ENCODE data around the gene RWDD1. TPM values are rescaled to one million over a fixed set of nuclear protein-coding genes. Genes with fewer than 3 reads are reported as not detected.
A peak's percentile ranks its signal among the peaks of the same experiment; 100 is the strongest.

RWDD1 gene
- total and polyA plus RNA-seq, 2 donors, result 37.1 to 62.1 TPM

DNA sequence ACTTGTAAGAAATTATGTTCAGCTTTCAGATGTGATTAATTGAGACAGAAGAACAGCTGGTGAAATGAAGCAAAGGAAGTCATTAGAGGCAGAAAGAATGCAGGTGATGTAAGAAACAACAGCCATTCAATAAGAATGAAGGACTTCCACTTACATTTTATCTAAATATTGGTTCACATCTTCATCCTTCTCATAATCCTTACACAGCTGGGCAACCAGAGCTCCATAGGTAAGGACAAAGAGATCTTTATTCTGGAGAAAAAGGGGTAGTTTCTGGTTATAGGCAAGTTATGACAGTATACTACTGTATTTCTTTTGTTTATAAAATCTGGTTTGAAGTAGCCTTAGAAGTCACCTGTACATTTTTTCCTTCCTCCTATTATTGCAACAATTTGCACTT lies 28.2 kb upstream of the RWDD1 start:
- Histone ChIP-seq H3K27ac (ENCODE audit: low read depth) (no peak overlapping the region), H3K36me3 (ENCODE audit: insufficient read depth) (no peaks in the 10 kb centered on the region), H3K4me1 (ENCODE audit: insufficient read depth) (no peaks in the 10 kb centered on the region), H3K4me3 (ENCODE audit: low read depth, low read length) (no peak overlapping the region)
- DNase-seq (ENCODE audit: extremely low spot score), result no peak

GRCh38 chr6:116545651-116546050 lies 25.7 kb upstream of the RWDD1 start, which contains the start of gene TRAPPC3L:
TRAPPC3L (minus strand) TSS chr6:116545684; CDS start chr6:116545514, 170 bp downstream.
- no peaks in the 10 kb centered on the region for H3K36me3 ChIP-seq (ENCODE audit: insufficient read depth)
- DNase-seq (ENCODE audit: extremely low spot score), result no peak
- H3K4me1 ChIP-seq (ENCODE audit: insufficient read depth), result no peaks in the 10 kb centered on the region
- no peak within 1 kb of the TSS for H3K4me3 ChIP-seq (ENCODE audit: low read depth, low read length)
- WGBS, result 34% methylated on average over 4 of the region's 4 CpGs
- H3K27ac ChIP-seq (ENCODE audit: low read depth), result no peak within 1 kb of the TSS

GRCh38 chr6:116547358-116547757 lies 23.9 kb upstream of the RWDD1 start:
- Histone ChIP-seq H3K27ac (ENCODE audit: low read depth) (no peak overlapping the region), H3K4me1 (ENCODE audit: insufficient read depth) (no peaks in the 10 kb centered on the region), H3K36me3 (ENCODE audit: insufficient read depth) (no peaks in the 10 kb centered on the region), H3K4me3 (ENCODE audit: low read depth, low read length) (no peak overlapping the region)
- WGBS, result 82% methylated on average over 6 of the region's 6 CpGs
- no peak for DNase-seq (ENCODE audit: extremely low spot score)

DNA sequence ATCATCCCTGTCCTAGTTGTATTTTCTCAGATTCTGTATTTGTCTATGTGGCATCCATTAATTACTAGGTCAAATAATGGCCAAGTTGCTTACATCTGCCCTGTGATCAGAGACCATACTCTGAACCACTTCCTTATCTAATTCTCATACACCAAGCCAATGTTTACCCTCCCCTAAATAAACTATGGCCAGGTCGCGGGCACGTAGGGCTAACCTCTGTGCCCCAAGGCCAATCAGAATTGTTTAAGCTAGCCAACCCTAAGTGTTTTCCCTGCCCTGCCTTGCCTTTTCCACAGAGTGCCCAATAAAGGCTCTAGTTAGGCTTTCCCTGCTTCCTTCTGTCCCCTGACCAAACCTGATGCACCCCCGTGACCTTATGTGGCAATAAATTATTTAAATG lies 20.5 kb upstream of the RWDD1 start:
- no peak for DNase-seq (ENCODE audit: extremely low spot score)
- WGBS, result 48% methylated on average over 4 of the region's 4 CpGs

DNA sequence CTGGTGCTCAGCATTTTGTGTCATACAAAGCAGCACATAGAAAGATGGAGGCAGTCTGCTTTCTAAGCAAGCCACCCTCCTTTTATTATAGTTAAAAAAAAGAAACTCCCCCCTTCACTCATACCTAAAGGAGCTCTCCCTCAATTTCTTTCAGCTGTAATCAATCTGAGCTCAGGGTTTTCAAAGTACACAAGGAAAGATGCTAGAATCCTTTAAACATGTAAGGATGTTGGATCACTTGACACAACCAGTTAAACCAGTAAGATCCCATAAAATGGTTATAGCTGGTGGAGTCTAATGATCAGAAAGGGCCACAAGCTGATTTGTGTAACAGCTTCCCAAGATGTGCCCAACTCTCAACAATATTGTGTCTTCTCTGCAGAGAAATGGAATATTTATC lies 17.9 kb upstream of the RWDD1 start, which contains the start of gene CALHM4:
Gene CALHM4, plus strand, starts transcription at position 301 of the 400 bp plus-strand sequence. Its CDS starts 43 bp downstream, at position 344.
- no peak within 1 kb of the TSS for H3K27ac ChIP-seq (ENCODE audit: low read depth)
- H3K4me1 ChIP-seq (ENCODE audit: insufficient read depth), result no peaks in the 10 kb centered on the region
- DNase-seq (ENCODE audit: extremely low spot score), result no peak
- no peak within 1 kb of the TSS for H3K4me3 ChIP-seq (ENCODE audit: low read depth, low read length)
- no peaks in the 10 kb centered on the region for H3K36me3 ChIP-seq (ENCODE audit: insufficient read depth)

More for the DNA sequence above, 20.5 kb upstream of the RWDD1 start:
- no peak overlapping the region for H3K4me3 ChIP-seq (ENCODE audit: low read depth, low read length)
- H3K36me3 ChIP-seq (ENCODE audit: insufficient read depth), result no peaks in the 10 kb centered on the region
- no peaks in the 10 kb centered on the region for H3K4me1 ChIP-seq (ENCODE audit: insufficient read depth)
- H3K27ac ChIP-seq (ENCODE audit: low read depth), result no peak overlapping the region

DNA sequence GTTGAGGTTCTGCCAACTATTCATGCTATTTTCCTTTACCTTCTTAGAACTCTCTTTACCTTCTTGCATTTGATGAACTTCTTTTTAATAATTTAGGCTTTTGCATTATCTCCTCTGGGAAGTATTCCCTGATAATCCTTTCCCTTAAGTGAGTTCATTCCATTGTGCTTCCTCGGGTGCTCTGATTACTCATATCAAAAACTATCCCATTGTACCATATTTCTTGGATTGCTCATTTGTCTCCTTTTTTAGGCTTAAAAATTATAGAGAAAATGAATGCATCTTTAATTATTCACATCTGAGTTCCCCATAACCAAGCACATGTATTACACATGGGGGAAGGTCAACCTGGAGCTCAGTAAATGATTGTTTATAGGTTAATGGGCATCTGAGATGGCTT lies 15.2 kb upstream of the RWDD1 start:
- 61% methylated on average over 1 of the region's 1 CpG for WGBS
- no peak for DNase-seq (ENCODE audit: extremely low spot score)
- Histone ChIP-seq H3K4me3 (ENCODE audit: low read depth, low read length) (no peak overlapping the region), H3K36me3 (ENCODE audit: insufficient read depth) (no peaks in the 10 kb centered on the region), H3K4me1 (ENCODE audit: insufficient read depth) (no peaks in the 10 kb centered on the region), H3K27ac (ENCODE audit: low read depth) (no peak overlapping the region)

DNA sequence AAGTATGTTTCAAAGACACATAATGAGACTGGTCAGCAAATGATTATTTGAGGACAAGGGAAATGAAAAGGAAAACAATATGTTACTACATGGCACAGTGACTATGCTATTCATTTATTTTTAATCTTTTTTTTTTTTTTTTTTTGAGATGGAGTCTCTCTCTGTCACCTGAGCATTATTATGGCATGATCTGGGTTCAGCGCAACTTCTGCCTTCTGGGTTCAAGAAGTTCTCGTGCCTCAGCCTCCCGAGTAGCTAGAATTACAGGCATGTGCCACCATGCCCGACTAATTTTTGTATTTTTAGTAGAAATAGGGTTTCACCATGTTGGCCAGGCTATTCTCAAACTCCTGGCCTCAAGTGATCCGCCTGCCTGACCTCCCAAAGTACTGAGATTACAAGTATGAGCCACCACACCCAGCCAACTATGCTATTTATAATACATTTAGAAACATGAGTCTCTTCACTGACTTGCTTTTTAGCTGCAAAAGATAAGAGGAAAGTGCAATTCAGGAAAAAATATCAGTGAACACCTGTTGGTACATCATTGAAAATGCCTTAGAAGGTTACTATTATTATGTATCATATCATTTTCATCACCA lies 14.4 kb upstream of the RWDD1 start:
- H3K36me3 ChIP-seq (ENCODE audit: insufficient read depth), result no peaks in the 10 kb centered on the region
- no peak overlapping the region for H3K27ac ChIP-seq (ENCODE audit: low read depth)
- whole genome bisulfite sequencing, result 88% methylated on average over 5 of the region's 5 CpGs
- H3K4me1 ChIP-seq (ENCODE audit: insufficient read depth), result no peaks in the 10 kb centered on the region
- no peak for DNase-seq (ENCODE audit: extremely low spot score)
- no peak overlapping the region for H3K4me3 ChIP-seq (ENCODE audit: low read depth, low read length)

DNA sequence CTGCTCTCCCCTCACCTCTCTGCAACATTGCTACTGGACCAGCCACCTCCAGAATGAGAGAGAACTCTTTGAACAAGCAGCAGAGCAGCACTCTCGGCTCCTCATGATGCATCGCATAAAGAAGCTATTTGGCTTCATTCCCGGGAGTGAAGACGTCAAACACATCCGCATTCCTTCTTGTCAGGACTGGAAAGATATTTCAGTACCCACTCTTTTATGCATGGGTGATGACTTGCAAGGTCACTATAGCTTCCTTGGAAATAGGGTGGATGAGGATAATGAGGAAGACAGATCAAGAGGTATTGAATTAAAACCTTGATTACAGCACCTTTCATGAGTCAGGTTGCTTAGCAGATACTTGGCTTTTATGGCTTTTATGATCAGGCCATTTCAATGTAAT lies 13.4 kb upstream of the RWDD1 start:
- Histone ChIP-seq H3K36me3 (ENCODE audit: insufficient read depth) (no peaks in the 10 kb centered on the region), H3K4me1 (ENCODE audit: insufficient read depth) (no peaks in the 10 kb centered on the region), H3K27ac (ENCODE audit: low read depth) (no peak overlapping the region), H3K4me3 (ENCODE audit: low read depth, low read length) (no peak overlapping the region)
- peak; percentile 43 for DNase-seq (ENCODE audit: extremely low spot score)
- 11% methylated on average over 5 of the region's 5 CpGs for WGBS

DNA sequence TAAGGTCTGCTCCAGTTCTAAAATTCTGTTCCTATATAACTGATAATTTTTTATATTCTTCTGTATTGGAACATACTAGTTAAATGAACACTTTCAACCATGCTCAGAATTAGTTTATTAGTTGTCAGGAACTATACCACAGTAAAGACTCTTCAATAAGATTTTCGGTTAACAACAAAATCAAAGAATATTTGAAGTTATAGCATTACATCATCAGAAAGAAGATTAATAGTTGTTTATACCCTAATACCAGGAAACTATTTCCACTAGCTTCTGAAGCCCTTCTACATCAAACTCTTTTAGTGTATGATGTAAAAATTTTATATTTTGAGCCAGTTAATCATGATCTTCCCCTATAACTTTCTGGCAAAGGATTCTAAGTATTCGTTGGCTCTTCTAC lies 11.2 kb upstream of the RWDD1 start:
- 50% methylated on average over 2 of the region's 2 CpGs for WGBS
- H3K4me3 ChIP-seq (ENCODE audit: low read depth, low read length), result no peak overlapping the region
- peaks cover 2% of the 10 kb centered on the region for H3K4me1 ChIP-seq (ENCODE audit: insufficient read depth)
- no peak overlapping the region for H3K27ac ChIP-seq (ENCODE audit: low read depth)
- no peaks in the 10 kb centered on the region for H3K36me3 ChIP-seq (ENCODE audit: insufficient read depth)
- DNase-seq (ENCODE audit: extremely low spot score), result no peak

DNA sequence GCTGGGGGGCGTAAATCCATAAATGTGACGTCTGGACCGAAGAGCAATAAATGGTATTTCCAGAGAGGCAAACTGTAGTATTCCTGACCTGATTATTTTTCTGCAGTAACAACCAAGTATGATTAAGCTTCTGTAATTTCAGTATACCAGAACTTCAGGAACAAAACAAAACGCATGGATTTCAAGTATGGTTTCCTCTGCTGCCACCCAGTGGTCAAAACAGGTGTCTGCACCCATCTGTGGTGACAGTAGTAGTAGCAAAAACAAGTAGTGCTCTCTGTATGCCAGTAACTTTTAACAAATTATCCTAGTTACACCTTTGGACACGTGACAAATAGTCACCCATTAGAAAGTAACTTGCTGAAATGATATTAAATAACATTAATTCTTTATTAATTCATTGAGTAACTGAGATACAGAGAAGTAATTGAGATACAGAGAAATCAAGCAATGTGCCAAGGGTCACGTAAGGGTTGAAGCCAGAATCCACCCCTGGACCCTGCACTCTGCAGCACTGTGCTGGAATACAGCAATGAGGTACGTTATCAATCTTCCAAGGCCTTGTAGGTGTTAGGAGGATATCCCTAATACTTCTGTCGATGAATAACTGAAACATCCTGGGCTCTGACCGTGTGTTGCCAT lies 9.8 kb upstream of the RWDD1 start:
- Histone ChIP-seq H3K27ac (ENCODE audit: low read depth) (no peak overlapping the region), H3K4me1 (ENCODE audit: insufficient read depth) (peaks cover 2% of the 10 kb centered on the region), H3K4me3 (ENCODE audit: low read depth, low read length) (no peak overlapping the region), H3K36me3 (ENCODE audit: insufficient read depth) (no peaks in the 10 kb centered on the region)
- WGBS, result 39% methylated on average over 9 of the region's 9 CpGs
- peak; percentile 52 for DNase-seq (ENCODE audit: extremely low spot score)

- Histone ChIP-seq H3K36me3 (ENCODE audit: insufficient read depth) (no peaks in the 10 kb centered on the region), H3K4me1 (ENCODE audit: insufficient read depth) (peaks cover 2% of the 10 kb centered on the region), H3K4me3 (ENCODE audit: low read depth, low read length) (no peak overlapping the region), H3K27ac (ENCODE audit: low read depth) (no peak overlapping the region)
- WGBS, result 87% methylated on average over 4 of the region's 4 CpGs
- DNase-seq (ENCODE audit: extremely low spot score), result no peak
Measured at GRCh38 chr6:116562019-116562403, 9.3 kb upstream of the RWDD1 start.

GRCh38 chr6:116562614-116563013 lies 8.7 kb upstream of the RWDD1 start:
- WGBS, result 31% methylated on average over 3 of the region's 3 CpGs
- DNase-seq (ENCODE audit: extremely low spot score), result no peak
- Histone ChIP-seq H3K4me1 (ENCODE audit: insufficient read depth) (peaks cover 2% of the 10 kb centered on the region), H3K4me3 (ENCODE audit: low read depth, low read length) (no peak overlapping the region), H3K36me3 (ENCODE audit: insufficient read depth) (no peaks in the 10 kb centered on the region), H3K27ac (ENCODE audit: low read depth) (no peak overlapping the region)

GRCh38 chr6:116563830-116564229 lies 7.5 kb upstream of the RWDD1 start:
- Histone ChIP-seq H3K27ac (ENCODE audit: low read depth) (no peak overlapping the region), H3K4me1 (ENCODE audit: insufficient read depth) (peaks cover 2% of the 10 kb centered on the region), H3K36me3 (ENCODE audit: insufficient read depth) (no peaks in the 10 kb centered on the region), H3K4me3 (ENCODE audit: low read depth, low read length) (no peak overlapping the region)
- 92% methylated on average over 9 of the region's 9 CpGs for WGBS
- DNase-seq (ENCODE audit: extremely low spot score), result no peak

DNA sequence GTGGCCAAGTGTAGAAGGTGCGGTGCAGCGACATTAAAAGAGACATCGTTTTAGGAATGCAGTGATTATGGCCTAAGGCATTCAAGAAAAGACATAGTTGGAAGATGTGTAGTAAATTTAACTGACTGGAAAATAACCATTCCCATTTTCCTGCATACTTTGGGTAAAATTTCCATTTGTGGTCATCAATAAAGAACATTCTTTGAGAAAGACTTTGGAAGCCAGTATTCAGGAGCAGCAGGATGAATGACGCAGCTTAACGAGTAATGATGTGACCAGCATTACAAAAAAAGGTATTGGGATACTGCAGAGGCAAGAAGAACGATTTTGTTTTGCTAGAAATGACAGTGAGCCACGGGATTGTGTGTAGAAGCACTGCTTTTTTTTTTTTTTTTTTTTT lies 7.0 kb upstream of the RWDD1 start:
- WGBS, result 85% methylated on average over 7 of the region's 7 CpGs
- DNase-seq (ENCODE audit: extremely low spot score), result no peak
- H3K4me3 ChIP-seq (ENCODE audit: low read depth, low read length), result no peak overlapping the region
- H3K27ac ChIP-seq (ENCODE audit: low read depth), result no peak overlapping the region
- H3K36me3 ChIP-seq (ENCODE audit: insufficient read depth), result no peaks in the 10 kb centered on the region
- peaks cover 2% of the 10 kb centered on the region for H3K4me1 ChIP-seq (ENCODE audit: insufficient read depth)
